Heart left ventricle (tissue), 16 donors: ENCODE data around the gene ST7. TPM values are rescaled to one million over a fixed set of nuclear protein-coding genes. Genes with fewer than 3 reads are reported as not detected.

Experiments used
- ATAC-seq, 4 donors: fragments of 200-7000 bp; cut with Tn5 transposase; one replicate each; pipeline ENCODE4 v1.9.1; 2020 to 2022; ENCODE audit warnings: moderate library complexity in 4 of 4, mild to moderate bottlenecking in 3 of 4, moderate number of reproducible peaks in 1 of 4
- DNase-seq, 5 donors: peaks; one replicate each; pipeline ENCODE4 v3.0.0-alpha.2; 2020
- H3K27ac ChIP-seq, 12 donors: fragments of 200-600 bp; sonication (generic) in 4 of 12; one replicate each; pipeline versions ENCODE4 v1.5.0 to v1.8.0; 2016 to 2022; ENCODE audit warnings: mild to moderate bottlenecking in 2 of 12
- H3K27me3 ChIP-seq, 9 donors: fragments of 200-600 bp; sonication (generic) in 2 of 9; one replicate each; pipeline versions ENCODE4 v1.5.1 to v1.8.0; 2016 to 2022; ENCODE audit warnings: mild to moderate bottlenecking in 3 of 9
- H3K36me3 ChIP-seq, 9 donors: fragments of 200-600 bp; sonication (generic) in 2 of 9; one replicate each; pipeline versions ENCODE4 v1.5.0 to v1.8.0; 2018 to 2022; ENCODE audit warnings: mild to moderate bottlenecking in 2 of 9
- H3K4me1 ChIP-seq, 12 donors: fragments of 200-600 bp; sonication (generic) in 4 of 12; one replicate each; pipeline versions ENCODE4 v1.5.0 to v1.8.0; 2016 to 2022; ENCODE audit warnings: mild to moderate bottlenecking in 3 of 12
- H3K4me3 ChIP-seq, 12 donors: fragments of 200-600 bp; sonication (generic) in 4 of 12; one replicate each; pipeline versions ENCODE4 v1.5.0 to v1.8.0; 2017 to 2022; ENCODE audit warnings: mild to moderate bottlenecking in 9 of 12, moderate library complexity in 4 of 12
- H3K9me3 ChIP-seq, 12 donors: fragments of 200-600 bp; sonication (generic) in 4 of 12; one replicate each; pipeline versions ENCODE4 v1.5.0 to v1.8.0; 2016 to 2022; ENCODE audit warnings: mild to moderate bottlenecking in 1 of 12
- POLR2A ChIP-seq, 2 donors: fragments of 450-650 bp; IDR thresholded peaks; one replicate each; pipeline ENCODE4 v1.6.1; 2017; ENCODE audit warnings: antibody characterized with exemption in 2 of 2, mild to moderate bottlenecking in 2 of 2, moderate library complexity in 2 of 2
- WGBS, 4 donors: extraction: QIAGEN DNeasy Blood & Tissue Kit in 2 of 4; methylation state at CpG; one replicate each; pipeline versions ENCODE4 v1.1.5 to v1.1.7; 2013 to 2018; 5-methylcytosine and 5-hydroxymethylcytosine counted together
- intact Hi-C, 10 donors: fragments of 100-400 bp; cut with DNase I; formaldehyde crosslinking; loops; one replicate each; pipeline versions ENCODE4 v1.11.1 to v1.14.2; 2022
- polyA plus RNA-seq, 2 donors: library from polyadenylated mRNA; stranded (reverse); fragments of 200-250 nt; gene quantifications; one replicate each; pipeline ENCODE4 v1.2.3, GENCODE V29; 2013
- total RNA-seq, 9 donors: library from RNA; depleted of rRNA in 2 of 9; stranded (reverse); fragments of >200 nt in 2 of 9; fragmentation: NEBNext Ultra II Directional in 3 of 9; extraction: Animal tissue kit (Norgen Biotek cat#: 25700) in 3 of 9; gene quantifications; one replicate each; pipeline versions ENCODE4 v1.1.0 to v1.2.4, GENCODE V29; 2016 to 2023
- TF ChIP-seq, protein P1 (sequence below), 12 donors: fragments of 200-600 bp; sonication (generic) in 4 of 12; IDR thresholded peaks; one replicate each; pipeline versions ENCODE4 v1.5.0 to v1.8.0; 2018 to 2022; ENCODE audit warnings: antibody characterized with exemption in 12 of 12, mild to moderate bottlenecking in 5 of 12
- donor health status: ischemic (EF 13 %, LVEDD 7.1; RV severe dilation, severe dysfunction).
- donor health status: healthy with polysubstance abuse.
- donor health status: DM: no; HTN: yes; CAD: no.
- donor health status: DM: no; HTN: no; CAD: no.
- donor health status: ischemic (EF 25% LVEDD 6.9; RV normal size, moderate dysfunction).
- donor health status: ischemic (EF 25% LVEDD 5.7; RV mildly dilated, moderate dysfunction).
- donor health status: healthy.
- donor health status: DM: yes; HTN: yes; CAD: no.
- donor health status: ischemic (EF 35%, LVEDD 5.7; RV mildly dilated, moderate dysfunction).
- donor health status: nonischemic (EF 11% LVEDD 7.7; RV severe dilation, severe dysfunction).
- donor health status: DM: yes; HTN: yes; CAD: no.
- donor health status: PGD.
- donor health status: ischemic (EF 29% LVEDD 5.4; RV normal size, mild dysfunction).
- donor health status: nonischemic (EF 23%, LVEDD 6.1; RV moderate dilation, normal function).

ST7 gene
- total and polyA plus RNA-seq, 11 donors, result 16.0 to 41.3 (median 25.5) TPM

DNA sequence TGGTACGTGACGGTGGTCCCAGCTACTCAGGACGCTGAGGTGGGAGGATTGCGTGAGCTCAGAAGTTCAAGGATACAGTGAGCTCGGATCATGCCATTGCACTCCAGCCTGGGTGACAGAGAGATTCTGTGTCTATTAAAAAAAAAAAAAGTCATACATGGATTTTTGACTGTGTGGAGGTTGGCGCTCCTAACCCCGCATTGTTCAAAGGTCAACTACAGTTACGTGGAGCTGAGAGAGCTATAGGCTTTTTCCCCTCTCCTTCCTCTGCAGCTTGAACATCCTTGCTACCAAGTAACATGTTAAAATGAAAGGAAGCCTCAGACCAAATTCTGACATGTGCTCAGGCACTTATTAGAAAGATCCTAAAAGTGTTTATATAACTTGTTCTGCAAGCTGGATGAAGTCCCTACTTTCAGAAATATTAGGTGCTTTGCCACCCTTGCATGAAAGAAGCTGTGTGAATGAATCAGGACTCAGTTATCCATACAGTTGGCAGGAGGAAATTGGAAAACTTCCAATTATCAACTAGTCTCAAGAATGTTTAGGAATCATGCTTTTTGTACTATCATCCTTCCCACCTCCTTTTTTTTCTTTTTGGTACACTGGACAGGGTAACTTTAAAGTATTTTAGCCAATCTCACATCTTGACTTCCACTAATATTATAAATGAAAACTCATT is 12.5 kb upstream of the ST7 start:
- Histone ChIP-seq H3K27me3 (no peaks in the 10 kb centered on the region), H3K4me1 (no peaks in the 10 kb centered on the region), H3K36me3 (no peaks in the 10 kb centered on the region), H3K27ac (no peak overlapping the region), H3K4me3 (no peak overlapping the region), H3K9me3 (no peaks in the 10 kb centered on the region)
- ATAC-seq, result no peak
- 79 to 93% (median 80%) methylated on average over 7 to 8 of the region's 8 CpGs for WGBS, 4 donors
- intact Hi-C loops, result no loop called here
- no peak for TF ChIP-seq POLR2A (IDR thresholded peaks at IDR 0.05)
- TF ChIP-seq, protein P1, sequence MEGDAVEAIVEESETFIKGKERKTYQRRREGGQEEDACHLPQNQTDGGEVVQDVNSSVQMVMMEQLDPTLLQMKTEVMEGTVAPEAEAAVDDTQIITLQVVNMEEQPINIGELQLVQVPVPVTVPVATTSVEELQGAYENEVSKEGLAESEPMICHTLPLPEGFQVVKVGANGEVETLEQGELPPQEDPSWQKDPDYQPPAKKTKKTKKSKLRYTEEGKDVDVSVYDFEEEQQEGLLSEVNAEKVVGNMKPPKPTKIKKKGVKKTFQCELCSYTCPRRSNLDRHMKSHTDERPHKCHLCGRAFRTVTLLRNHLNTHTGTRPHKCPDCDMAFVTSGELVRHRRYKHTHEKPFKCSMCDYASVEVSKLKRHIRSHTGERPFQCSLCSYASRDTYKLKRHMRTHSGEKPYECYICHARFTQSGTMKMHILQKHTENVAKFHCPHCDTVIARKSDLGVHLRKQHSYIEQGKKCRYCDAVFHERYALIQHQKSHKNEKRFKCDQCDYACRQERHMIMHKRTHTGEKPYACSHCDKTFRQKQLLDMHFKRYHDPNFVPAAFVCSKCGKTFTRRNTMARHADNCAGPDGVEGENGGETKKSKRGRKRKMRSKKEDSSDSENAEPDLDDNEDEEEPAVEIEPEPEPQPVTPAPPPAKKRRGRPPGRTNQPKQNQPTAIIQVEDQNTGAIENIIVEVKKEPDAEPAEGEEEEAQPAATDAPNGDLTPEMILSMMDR (IDR thresholded peaks at IDR 0.05), result no peak
- DNase-seq, result no peak

DNA sequence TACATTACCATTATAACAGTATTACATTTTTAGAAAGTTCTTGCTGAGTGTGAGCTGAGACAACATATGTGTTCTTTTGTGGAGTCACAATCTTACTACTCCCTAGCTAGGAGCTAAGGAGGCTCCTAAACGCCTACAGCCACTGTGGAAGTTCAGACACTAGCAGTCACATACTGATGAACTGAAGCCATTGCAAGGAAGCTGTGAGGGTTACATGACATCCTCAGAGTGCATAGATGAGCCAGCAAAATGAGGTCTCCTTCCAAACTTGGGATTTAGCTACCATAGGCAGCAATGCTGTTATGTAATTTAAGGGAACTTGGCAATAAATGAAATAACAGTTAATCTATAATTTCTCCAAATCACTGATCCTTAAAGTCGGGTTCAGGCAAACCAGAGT is 10.8 kb upstream of the ST7 start:
- ATAC-seq, result peak in 1 of 4 donors; percentile 45
- 56 to 77% (median 71%) methylated on average over 2 of the region's 2 CpGs for WGBS, 4 donors
- intact Hi-C loops, result no loop called here
- no peaks in the 10 kb centered on the region for H3K9me3 ChIP-seq
- TF ChIP-seq POLR2A (IDR thresholded peaks at IDR 0.05), result no peak
- no peaks in the 10 kb centered on the region for H3K4me1 ChIP-seq
- no peak overlapping the region for H3K4me3 ChIP-seq
- H3K27me3 ChIP-seq, result no peaks in the 10 kb centered on the region
- no peak overlapping the region for H3K27ac ChIP-seq
- DNase-seq, result no peak
- no peaks in the 10 kb centered on the region for H3K36me3 ChIP-seq

DNA sequence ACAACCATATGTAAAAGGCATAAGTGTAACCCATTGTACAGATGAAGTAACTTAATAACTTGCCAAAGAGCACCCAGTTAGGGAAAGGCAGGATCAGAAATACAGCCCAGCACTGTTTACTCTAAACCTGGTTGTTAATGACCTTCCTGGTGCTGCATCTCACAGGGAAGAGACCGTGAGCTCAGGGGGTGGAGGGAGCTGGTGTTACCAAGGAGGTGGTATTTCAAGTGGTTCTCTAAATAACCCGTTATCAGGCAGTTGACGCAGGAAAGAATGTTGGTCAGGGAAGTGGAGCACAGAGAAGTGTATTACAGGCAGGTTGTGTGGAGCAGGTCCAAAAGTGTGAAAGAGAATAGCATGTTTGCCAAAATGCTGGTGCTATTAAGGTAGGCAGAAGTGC is 4.4 kb upstream of the ST7 start:
- H3K4me1 ChIP-seq, result peaks cover 0 to 23% (median 11%) of the 10 kb centered on the region in 12 donors
- no peaks in the 10 kb centered on the region for H3K27me3 ChIP-seq
- no peak for TF ChIP-seq POLR2A (IDR thresholded peaks at IDR 0.05)
- TF ChIP-seq, protein P1 (IDR thresholded peaks at IDR 0.05), result no peak
- intact Hi-C loops, result no loop called here
- H3K9me3 ChIP-seq, result no peaks in the 10 kb centered on the region
- DNase-seq (peak in 4 of 5 donors; percentile 69 to 83 (median 78)), ATAC-seq (peak; percentile 93 to 96 (median 94))
- H3K27ac ChIP-seq, result peak overlapping the region; percentile 57 to 100 (median 84)
- 31 to 53% (median 42%) methylated on average over 3 of the region's 3 CpGs for WGBS, 4 donors
- H3K4me3 ChIP-seq, result peak overlapping the region in 1 of 12 donors; percentile 18
- no peaks in the 10 kb centered on the region for H3K36me3 ChIP-seq

DNA sequence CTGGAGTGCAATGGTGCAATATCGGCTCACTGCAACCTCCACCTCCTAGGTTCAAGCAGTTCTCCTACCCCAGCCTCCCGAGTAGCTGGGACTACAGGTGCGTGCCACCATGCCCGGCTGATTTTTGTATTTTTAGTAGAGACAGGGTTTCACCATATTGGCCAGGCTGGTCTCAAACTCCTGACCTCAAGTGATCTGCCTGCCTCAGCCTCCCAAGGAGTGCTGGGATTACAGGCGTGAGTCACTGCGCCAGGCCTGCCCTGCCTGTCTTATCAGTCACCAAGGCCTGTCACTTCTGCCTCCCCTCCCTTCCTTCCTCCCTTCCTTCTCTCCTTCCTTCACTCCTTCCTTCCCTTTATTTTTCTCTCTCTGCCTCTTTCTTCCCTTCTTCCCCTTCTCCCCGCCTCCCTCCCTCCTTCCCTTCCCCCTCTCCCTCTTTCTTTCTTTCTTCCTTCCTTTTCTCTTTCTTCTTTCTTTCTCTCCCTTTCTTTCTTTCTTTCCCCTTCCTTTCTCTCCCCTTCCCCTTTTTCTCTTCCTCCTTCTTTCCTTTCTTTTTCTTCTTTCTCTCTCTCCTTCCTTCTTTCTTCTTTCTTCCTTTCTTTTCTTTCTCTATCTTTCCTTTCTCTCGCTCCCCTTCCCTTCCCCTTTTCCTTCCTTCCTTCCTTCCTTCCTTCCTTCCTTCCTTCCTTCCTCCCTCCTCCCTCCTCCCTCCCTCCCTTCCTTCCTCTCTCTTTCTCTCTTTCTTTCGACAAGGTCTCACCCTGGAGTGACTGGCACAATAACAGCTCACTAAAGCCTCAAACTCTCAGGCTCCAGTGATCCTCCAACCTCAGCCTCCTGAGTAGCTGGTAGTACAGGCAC is 3.1 kb upstream of the ST7 start:
- 71 to 86% (median 80%) methylated on average over 9 of the region's 9 CpGs for WGBS, 4 donors
- intact Hi-C loops, result no loop called here
- ATAC-seq, result no peak

More for the DNA sequence above, 3.1 kb upstream of the ST7 start:
- no peaks in the 10 kb centered on the region for H3K27me3 ChIP-seq
- H3K27ac ChIP-seq, result peak overlapping the region in 11 of 12 donors; percentile 15 to 100 (median 89)
- H3K9me3 ChIP-seq, result no peaks in the 10 kb centered on the region
- no peak for TF ChIP-seq POLR2A (IDR thresholded peaks at IDR 0.05)
- TF ChIP-seq, protein P1 (IDR thresholded peaks at IDR 0.05), result no peak
- no peaks in the 10 kb centered on the region for H3K36me3 ChIP-seq
- no peak for DNase-seq
- H3K4me1 ChIP-seq, result peaks cover 0 to 30% (median 18%) of the 10 kb centered on the region in 12 donors
- peak overlapping the region in 2 of 12 donors; percentile 18 to 42 for H3K4me3 ChIP-seq
